Gastroesophageal sphincter (tissue), 3 donors: ENCODE measurements around the gene CLEC18C.

Experiments
- EP300 ChIP-seq: sonication (generic); formaldehyde crosslinking; IDR thresholded peaks from one replicate; pipeline ENCODE4 v1.6.1; 2017; ENCODE audit warnings: antibody characterized with exemption, mild to moderate bottlenecking
- POLR2A ChIP-seq, 2 donors: fragments of 450-650 bp; IDR thresholded peaks; one replicate each; pipeline ENCODE4 v1.6.1; 2017; ENCODE audit warnings: antibody characterized with exemption in 2 of 2, mild to moderate bottlenecking in 2 of 2, moderate library complexity in 1 of 2
- POLR2AphosphoS5 ChIP-seq: sonication (generic); formaldehyde crosslinking; IDR thresholded peaks from one replicate; pipeline ENCODE4 v1.6.1; 2017; ENCODE audit warnings: antibody characterized with exemption
- TF ChIP-seq, protein P1 (sequence below), 4 experiments: fragments of 200-600 bp in 2 of 4; fragments of 450-650 bp in 2 of 4; sonication (generic) in 1 of 4; IDR thresholded peaks; one replicate each; pipeline ENCODE4 v1.5.1; 2017 to 2019; ENCODE audit warnings: antibody characterized with exemption in 4 of 4, mild to moderate bottlenecking in 2 of 4, moderate library complexity in 2 of 4

GRCh38 chr16:70158261-70158939 lies 15.2 kb upstream of the CLEC18C start:
- TF ChIP-seq, protein P1, sequence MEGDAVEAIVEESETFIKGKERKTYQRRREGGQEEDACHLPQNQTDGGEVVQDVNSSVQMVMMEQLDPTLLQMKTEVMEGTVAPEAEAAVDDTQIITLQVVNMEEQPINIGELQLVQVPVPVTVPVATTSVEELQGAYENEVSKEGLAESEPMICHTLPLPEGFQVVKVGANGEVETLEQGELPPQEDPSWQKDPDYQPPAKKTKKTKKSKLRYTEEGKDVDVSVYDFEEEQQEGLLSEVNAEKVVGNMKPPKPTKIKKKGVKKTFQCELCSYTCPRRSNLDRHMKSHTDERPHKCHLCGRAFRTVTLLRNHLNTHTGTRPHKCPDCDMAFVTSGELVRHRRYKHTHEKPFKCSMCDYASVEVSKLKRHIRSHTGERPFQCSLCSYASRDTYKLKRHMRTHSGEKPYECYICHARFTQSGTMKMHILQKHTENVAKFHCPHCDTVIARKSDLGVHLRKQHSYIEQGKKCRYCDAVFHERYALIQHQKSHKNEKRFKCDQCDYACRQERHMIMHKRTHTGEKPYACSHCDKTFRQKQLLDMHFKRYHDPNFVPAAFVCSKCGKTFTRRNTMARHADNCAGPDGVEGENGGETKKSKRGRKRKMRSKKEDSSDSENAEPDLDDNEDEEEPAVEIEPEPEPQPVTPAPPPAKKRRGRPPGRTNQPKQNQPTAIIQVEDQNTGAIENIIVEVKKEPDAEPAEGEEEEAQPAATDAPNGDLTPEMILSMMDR (IDR thresholded peaks at IDR 0.05) = no peak
- TF ChIP-seq EP300 = no peak
- TF ChIP-seq POLR2AphosphoS5 = no peak
- TF ChIP-seq POLR2A (IDR thresholded peaks at IDR 0.05) = no peak
